DMS79 (cell line): ENCODE measurements around the gene SLC25A34.

Experiments used
- DNase-seq: peaks from one replicate; lab custom pipeline; 2025; lab: John Stamatoyannopoulos, UW

The SLC25A34 gene

DNA sequence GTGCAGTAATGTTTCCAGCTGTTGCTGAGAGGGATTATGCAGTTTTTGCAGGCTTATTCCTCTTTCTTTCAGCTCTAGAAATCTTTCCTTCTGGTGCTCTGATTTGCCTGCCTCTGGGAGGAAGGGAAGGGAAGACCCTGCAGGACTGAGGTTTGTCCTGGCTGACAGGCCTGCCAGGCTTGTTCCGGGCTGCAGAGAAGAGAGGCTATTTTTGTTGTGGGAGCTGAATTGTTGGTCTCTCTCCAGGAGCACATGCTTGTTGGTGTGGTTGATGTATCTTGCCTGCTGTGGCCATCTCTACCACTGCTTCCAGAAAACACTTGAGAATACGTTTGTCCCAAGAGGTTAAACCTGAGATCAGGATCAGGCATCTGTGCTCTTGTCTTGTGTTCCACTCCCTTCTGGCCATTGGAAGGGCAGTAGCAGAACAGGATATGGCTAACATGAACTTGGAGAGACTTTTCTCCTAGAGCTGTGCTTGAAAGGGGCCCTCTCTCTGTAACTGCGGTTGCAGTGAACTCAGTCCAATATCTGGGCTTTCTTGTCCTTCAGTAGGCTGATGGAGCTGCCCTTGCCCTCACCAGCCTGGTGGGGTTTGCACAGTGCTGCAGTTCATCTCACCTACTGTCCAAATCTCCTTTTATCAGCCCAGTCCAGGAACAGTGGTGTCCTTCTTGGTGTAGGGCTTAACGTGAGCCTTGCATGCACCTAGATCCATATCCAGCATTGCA is 21.5 kb upstream of the SLC25A34 start:
- DNase-seq = no peak

DNA sequence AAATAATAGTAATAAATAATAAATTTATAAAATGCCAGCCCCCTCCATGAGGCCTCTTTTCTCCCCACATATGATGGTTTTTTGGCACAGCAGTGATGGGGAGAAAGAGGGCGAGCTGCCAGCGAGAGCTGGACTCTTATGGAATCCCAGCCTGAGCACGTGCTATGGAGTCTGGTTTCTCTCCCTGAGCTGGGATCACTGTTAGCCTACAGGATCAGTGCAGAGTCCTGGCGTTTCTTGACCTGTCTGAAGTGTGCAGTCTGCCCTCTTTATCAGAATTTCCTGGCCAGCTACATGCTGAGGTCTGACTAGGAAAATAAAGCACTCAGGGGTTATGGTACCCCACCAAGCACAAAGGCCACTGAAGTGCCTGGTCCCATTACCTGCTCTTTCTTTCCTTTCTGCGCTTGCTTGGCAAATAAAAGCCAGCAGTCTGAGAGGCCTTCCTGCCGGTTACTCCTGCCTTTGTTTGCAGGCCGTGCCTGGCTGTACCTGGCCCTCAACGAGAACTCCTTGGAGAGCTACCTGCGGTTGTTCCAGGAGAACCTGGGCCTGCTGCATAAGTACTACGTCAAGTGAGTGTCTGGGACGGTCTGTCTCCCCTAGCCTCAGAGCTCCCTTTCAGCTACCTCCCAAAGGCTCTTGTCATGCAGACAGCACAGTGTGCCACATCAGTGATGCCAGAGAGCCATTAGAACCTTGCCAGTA is 18.5 kb upstream of the SLC25A34 start:
- DNase-seq = peak; percentile 93

DNA sequence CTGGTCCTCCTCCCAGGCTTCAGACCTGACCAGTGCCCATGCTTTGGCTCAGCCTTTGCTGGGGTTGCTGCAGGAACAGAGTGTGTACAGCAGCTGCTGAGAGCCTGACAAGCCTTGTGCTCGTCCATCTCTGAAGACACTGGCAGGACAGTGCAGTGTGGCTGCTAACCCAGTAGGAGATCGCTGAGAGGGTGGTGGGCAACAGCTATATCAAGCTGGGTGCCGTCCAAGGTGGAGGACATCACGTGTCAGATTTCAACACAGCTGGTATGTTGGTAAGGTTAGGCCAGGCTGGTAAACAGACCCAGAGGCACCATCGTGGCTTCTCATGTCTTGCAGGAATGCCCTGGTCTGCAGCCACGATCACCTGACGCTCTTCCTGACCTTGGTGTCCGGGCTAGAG is 17.9 kb upstream of the SLC25A34 start:
- no peak for DNase-seq

DNA sequence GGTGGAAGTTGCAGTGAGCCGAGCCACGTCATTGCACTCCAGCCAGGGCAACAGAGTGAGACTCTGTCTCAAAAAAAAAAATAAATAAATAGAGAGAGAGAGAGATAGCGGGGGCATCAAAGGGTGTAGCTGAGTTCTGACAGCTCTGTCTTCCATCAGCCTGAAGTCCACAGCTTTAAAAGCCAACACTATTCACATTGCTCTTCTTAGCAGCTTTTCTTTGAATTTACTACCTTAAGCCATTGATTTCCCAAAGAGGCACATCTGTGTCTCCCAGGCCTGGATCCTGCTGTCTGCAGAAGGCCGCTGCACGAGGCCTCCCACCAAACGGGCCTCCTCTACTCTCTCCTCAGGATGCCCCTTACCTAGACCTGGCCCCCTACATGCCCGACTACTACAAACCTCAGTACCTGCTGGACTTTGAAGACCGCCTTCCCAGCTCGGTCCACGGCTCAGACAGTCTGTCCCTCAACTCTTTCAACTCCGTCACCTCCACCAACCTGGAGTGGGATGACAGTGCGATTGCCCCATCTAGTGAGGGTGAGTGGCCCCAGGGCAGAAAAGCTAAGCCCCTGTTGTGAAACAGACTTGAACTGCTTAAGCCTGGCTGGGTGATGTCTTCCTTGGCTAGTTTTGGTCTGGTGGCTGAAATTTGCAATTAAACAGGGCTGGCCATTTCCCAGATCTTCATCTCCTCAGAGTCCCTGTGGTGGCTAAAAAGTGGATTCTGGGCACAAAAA is 16.5 kb upstream of the SLC25A34 start:
- DNase-seq = no peak

DNA sequence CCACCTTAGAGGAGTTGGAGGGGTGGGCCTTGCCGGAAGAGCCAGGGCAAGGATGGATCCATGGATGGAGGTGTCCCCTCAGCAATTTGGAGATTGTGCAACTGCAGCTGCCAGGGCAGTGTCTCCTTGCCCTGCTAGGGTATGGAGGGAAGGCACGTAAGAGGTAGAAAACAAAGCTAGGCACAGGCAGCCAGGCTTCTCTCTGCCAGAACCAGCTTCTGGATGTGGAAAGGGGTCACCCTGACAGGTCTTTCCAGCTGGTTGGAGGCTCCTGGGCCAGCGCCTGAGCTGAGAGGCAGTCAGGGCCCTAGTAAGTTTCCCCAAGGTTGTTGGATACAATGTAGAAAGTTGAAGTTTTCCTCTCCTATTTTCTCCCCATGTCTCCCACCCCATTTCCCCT is 15.2 kb upstream of the SLC25A34 start:
- DNase-seq = no peak

DNA sequence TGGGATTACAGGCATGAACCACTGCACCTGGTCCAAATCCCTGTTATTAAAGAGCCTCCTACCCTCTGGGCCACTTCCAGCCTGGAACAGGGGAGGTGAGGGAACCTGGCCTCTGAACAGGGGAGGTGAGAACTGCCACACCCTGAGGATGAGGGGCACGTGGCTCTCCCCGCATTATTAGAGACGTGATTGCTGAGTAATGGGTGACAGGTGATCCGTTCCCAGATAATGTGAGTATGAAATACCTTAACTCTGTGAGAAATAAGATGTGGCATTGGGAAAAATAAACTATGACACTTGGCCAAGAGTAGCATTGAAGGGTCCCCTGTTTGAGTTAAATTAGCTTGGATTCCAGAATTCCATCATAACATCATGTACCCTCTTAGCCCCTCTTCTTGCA is 13.6 kb upstream of the SLC25A34 start:
- no peak for DNase-seq

DNA sequence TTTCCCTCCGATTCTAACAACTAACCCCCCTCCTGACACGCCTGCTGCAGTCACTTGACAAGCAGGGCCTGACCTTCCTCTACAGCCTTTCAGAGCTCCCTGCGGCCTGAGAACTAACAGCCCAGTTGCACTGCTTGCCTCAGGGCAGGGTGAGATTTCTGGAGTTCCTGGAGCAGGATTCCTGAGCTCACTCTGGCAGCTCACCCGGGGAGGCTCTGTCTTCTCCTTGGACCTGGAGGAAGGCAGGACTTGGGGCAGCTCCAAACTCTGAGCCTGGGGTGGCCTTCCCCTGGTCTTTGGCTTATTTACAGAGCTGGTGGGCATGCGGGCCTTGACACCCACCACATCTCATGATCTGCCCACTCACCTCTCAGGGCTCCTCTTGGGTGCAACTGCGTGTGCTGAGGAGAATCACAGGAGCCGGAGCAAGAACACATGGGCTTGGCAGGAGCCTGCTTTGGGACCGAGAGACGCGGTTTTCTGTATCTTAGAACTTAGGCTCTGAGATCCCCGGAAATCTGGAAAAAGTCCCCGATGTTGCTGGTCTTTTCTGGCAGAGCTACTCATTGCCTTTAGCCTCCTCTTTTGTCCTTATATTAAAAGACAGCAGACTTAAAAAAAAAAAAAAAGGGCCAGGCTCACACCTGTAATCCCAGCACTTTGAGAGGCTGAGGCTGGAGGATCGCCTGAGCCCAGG is 13.1 kb upstream of the SLC25A34 start:
- no peak for DNase-seq

DNA sequence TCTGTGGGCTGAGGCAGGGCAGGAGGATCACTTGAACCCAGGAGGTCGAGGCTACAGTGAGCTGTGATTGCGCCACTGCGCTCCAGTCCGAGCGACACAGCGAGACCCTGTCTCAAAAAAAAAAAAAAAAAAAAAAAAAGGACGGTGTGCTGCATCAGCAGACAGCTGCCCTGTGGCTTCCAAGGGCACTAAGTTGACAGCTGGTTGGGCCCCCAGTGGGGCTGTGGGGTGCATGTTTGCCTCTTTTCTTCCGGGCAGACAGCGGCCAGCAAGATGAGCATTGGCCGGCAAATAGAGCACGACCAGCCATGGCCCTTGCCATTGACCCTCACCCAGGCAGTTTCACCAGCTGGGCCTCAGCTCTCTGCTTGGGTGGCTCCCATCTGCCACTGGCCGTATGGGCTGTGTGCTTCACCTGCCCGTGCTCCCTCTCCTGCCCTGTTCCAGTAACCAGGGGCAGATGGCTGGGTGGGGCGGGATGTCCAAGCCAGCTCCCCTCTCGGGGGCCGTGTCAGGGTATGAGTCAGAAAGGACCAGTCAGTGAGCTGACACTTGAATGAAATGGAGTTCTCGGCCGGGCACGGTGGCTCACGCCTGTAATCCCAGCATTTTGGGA is 12.3 kb upstream of the SLC25A34 start:
- DNase-seq = no peak

DNA sequence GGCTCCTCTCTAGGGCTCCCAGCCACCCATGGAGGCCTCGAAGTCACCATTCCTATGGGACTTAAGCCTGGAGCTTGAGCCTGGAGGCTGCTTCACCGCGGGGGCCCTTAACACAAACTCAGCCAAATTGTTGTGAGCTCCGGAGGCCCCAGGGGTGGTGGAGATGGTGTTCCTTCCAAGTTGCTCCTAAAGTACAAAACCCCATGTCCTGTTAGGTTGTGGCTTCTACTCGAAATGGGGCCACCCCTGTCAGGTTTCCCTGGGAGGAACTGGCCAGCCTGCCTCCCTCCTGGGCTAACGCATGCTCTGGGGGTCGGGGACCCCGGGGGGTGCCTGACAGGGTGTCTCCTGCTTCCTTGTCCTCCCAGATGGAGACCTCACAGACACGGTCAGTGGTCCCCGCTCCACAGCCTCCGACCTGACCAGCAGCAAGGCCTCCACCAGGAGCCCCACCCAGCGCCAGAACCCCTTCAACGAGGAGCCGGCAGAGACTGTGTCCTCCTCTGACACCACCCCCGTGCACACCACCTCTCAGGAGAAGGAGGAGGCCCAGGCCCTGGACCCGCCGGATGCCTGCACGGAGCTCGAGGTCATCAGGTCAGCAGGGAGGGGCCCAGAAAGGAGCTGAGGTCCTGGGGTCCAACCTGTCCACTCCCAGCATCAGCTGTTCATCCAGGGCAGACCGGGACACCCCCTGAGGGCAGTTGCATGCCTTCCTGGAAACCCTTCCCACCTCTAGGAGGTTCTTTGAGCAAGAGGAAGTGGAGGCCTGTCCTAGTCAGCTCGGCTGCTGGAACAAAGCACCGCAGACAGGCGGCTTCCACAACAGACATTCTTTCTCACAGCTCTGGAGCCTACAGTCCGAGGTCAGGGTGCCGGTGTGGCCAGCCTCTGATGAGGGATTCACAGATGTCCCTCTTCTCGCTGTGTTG is 10.8 kb upstream of the SLC25A34 start:
- no peak for DNase-seq

DNA sequence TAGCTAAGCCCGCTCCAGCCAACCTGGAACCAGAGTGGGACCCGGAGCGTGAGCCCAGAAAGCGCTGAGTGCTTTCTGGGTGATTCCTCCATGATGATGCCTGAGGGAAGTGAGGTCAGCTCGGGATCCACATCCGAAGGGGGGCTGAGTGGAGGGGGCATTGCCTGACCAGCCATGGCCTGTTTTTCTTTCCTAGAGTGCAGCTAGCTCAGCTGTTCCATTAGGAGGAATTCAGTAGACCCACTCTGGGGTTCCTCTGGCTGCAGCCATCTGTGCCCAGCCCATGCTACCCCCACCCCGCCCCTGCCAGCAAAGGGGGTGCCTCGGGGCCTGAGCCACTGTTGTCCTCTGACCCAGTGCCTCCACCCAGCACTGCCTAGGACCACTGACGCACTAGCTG is 9.6 kb upstream of the SLC25A34 start:
- no peak for DNase-seq

DNA sequence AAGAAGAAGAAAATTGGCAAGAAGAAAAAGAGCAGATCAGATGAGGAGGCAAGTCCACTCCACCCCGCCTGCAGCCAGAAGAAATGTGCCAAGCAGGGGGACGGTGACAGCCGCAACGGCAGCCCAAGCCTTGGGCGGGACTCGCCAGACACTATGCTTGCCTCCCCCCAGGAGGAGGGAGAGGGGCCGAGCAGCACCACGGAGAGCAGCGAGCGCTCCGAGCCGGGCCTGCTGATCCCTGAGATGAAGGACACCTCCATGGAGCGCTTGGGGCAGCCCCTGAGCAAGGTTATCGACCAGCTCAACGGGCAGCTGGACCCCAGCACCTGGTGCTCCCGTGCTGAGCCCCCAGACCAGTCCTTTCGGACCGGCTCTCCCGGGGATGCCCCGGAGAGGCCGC is 9.0 kb upstream of the SLC25A34 start:
- DNase-seq = no peak

DNA sequence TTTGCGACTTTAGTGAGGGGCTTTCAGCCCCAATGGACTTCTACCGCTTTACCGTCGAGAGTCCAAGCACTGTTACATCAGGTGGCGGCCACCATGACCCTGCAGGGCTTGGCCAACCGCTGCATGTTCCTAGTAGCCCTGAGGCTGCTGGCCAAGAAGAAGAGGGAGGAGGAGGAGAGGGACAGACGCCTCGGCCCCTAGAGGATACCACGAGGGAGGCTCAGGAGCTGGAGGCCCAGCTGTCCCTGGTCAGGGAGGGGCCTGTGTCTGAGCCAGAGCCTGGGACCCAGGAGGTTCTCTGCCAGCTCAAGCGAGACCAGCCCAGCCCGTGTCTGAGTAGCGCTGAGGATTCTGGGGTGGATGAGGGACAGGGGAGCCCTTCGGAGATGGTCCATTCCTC is 8.6 kb upstream of the SLC25A34 start:
- DNase-seq = no peak

DNA sequence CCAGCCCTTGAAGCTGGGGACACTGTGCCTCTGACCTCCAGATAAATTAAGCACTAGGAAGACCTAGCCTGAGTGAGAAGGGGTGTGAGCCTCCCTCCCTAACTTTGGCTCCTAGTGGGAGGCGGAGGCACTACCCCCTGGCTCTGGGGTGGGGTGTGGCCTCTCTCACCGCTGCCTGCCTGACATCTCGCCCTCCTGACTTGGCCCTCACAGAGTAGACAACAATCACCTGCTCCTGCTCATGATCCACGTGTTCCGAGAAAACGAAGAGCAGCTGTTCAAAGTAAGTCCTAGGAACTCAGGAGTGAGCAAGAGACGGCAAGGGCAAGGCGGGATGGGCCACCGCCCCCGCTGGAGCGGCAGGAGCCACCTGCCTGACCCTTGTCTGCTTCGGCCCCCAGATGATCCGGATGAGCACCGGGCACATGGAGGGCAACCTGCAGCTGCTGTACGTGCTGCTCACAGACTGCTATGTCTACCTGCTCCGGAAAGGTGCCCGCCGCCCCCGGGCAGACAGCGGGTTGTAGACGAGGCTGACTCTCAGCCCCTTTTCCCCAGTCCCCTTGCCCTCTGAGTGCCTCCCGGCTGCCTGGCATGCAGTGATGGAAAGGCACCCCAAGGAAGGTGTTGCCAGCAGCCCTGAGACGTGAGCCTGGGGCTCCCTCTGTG is 8.1 kb upstream of the SLC25A34 start:
- no peak for DNase-seq

DNA sequence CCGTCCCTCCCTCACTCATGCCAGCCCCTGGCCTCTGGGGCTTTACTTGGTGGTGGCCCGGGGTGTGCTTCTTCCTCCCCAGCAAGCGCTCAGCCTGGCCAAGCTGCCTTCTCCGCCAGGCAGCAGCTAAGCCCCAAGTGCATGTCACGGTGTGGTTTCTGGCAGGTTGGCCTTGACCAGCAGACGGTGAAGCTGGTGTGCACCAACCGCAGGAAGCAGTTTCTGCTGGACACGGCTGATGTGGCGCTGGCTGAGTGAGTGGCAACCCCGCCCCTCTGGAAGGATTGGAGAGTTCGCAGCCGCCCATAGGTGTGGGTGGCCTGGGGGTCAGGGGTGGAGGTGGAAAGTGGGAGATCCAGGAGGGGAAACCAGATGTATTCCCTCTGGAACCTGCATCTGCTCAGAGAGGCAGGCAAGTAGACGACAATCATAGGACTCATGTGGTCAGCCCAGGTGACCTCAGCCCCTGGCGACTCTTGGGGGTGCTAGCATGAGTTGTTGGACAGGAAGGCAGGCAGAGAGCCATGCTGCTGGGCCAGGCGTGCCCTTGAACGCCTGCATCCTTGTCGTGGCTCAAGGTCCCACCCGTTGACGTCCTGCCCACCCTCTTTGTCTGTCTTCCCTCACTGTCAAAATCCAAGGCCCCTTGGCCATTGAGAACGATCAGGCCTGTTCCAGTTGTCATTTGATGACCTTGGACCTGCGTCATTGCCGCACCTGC is 7.0 kb upstream of the SLC25A34 start:
- DNase-seq = no peak

DNA sequence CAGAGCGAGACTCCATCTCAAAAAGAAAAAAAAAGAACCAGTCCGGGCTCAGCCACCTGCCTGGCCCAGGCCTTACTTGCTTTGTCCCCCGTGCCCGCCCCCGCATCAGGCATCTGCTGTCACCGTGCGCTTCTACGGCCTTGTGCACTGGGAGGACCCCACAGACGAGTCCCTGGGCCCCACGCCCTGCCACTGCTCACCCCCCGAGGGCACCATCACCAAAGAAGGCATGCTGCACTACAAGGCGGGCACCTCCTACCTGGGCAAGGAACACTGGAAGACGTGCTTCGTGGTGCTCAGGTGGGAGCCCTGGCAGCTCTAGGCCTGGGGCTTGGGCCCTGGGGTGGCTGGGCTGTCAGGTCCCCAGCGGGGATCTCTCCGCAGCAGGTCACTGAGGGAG is 5.6 kb upstream of the SLC25A34 start:
- no peak for DNase-seq

DNA sequence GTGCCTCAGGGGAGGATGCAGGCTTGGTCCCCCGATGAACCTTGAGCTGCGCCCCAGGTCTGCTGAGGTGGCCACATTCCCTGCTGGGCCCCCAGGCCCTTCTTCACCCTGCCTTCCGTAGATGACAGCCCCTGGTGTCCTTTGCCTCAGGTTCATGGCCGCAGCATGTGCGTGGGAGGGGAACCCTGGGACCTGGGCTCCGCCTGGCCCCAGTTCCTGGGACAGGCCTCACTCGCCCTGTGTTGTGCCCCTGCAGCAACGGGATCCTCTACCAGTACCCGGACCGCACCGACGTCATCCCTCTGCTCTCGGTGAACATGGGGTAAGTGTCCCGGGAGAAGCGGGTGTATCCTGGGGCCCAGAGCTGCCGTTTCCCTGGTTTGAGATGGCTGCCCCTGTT is 5.1 kb upstream of the SLC25A34 start:
- DNase-seq = no peak

DNA sequence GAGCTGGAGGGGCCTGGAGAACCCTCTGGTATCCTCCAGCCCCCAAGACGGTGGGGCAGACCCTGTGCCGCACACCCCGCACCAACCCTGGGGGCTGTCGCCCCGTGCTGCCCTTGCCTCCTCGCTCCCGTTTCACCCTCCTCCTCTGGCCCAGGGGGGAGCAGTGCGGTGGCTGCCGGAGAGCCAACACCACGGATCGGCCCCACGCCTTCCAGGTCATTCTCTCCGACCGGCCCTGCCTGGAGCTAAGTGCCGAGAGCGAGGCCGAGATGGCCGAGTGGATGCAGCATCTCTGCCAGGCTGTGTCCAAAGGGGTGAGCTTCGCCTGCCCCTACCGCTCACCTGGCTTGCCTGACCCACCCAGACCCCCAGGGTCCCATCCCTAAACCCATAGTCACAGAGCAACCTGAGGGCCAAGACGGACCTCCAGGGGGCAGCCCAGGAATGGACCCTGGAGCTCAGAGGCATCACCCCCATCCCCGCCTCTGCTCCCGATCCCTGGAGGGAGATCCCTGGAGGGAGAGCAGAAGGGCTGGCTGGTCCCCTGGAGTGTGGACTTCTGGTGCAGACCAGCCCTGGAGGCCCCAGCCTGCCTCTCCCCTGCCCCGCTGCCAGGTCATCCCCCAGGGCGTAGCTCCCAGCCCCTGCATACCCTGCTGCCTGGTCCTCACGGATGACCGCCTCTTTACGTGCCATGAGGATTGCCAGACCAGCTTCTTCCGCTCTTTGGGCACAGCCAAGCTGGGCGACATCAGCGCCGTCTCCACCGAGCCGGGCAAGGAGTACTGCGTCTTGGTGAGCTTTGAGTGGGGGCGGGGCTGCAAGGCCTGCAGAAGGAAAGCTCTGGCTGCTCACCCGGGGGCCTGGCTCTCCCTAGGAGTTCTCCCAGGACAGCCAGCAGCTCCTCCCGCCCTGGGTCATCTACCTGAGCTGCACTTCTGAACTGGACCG is 4.0 kb upstream of the SLC25A34 start:
- no peak for DNase-seq

DNA sequence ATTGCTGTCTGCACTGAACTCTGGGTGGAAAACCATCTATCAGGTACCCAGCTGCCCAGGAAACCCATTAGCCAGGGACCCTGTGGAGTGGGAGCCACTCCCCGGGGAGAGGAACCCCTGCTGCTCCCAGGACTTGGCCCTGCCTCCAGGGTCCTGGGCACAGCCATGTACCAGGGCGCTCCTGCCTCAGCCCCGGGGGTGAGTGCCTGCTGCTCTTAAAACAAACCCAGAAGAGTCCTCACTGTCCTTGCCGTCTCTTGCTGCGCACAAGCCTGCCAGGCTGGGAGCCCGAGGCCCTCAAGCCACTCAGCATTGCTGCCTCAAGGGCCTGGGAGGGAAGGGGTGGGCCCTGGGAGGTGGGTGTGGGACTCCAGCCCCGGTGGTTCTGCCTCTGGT is 3.4 kb upstream of the SLC25A34 start:
- no peak for DNase-seq
